Activated CD4-positive, alpha-beta T cell treated with anti-CD3 and anti-CD28 coated beads, Interleukin-2, amount 10 ng/mL, durations not matched to agents 24 days and 14 days (primary cell): ENCODE data around the gene PTPN3. TPM values are rescaled to one million over a fixed set of nuclear protein-coding genes. Genes with fewer than 3 reads are reported as not detected.
A peak's percentile ranks its signal among the peaks of the same experiment; 100 is the strongest.

Source experiments
- DNase-seq: peaks from one replicate; pipeline ENCODE4 v3.0.0; 2022
- H3K27ac Mint-ChIP-seq: one replicate; pipeline ENCODE4 v1.8.0; 2022; ENCODE audit warnings: mild to moderate bottlenecking, mixed read lengths
- H3K27me3 Mint-ChIP-seq: one replicate; pipeline ENCODE4 v1.8.0; 2022; ENCODE audit warnings: mixed read lengths
- H3K36me3 Mint-ChIP-seq: one replicate; pipeline ENCODE4 v1.8.0; 2022; ENCODE audit warnings: low read depth, mild to moderate bottlenecking, mixed read lengths
- H3K4me1 Mint-ChIP-seq: one replicate; pipeline ENCODE4 v1.8.0; 2021; ENCODE audit warnings: mixed read lengths
- H3K4me3 Mint-ChIP-seq: one replicate; pipeline ENCODE4 v1.8.0; 2022; ENCODE audit warnings: mild to moderate bottlenecking, moderate library complexity, mixed read lengths
- H3K9me3 Mint-ChIP-seq: one replicate; pipeline ENCODE4 v1.8.0; 2021; ENCODE audit warnings: mixed read lengths
- intact Hi-C: fragments of 100-400 bp; cut with micrococcal nuclease; formaldehyde crosslinking; loops from one replicate; pipeline ENCODE4 v1.15.1; 2023
- total RNA-seq: library from RNA; stranded (reverse); gene quantifications from 2 replicates; pipeline ENCODE4 v1.2.3, GENCODE V29; 2022

The PTPN3 gene
- total RNA-seq, 1 donor from 2014 or later: 3.6 TPM

- H3K9me3 Mint-ChIP-seq: no peaks in the 10 kb centered on the region
- intact Hi-C loops: loop anchor here (1.0 to 10.0 kb wide), 6 partner anchors 10 to 526 kb away; partner anchors contain the start of gene CTNNAL1
- H3K4me3 Mint-ChIP-seq: peak overlapping the region; percentile 61
- no peaks in the 10 kb centered on the region for H3K36me3 Mint-ChIP-seq
- peak; percentile 68 for DNase-seq
- peak overlapping the region; percentile 90 for H3K27ac Mint-ChIP-seq
- H3K27me3 Mint-ChIP-seq: no peaks in the 10 kb centered on the region
- peaks cover 42% of the 10 kb centered on the region for H3K4me1 Mint-ChIP-seq
These were observed 86.9 kb downstream of the PTPN3 start for GRCh38 chr9:109411069-109411761.

GRCh38 chr9:109409773-109410397, 88.2 kb downstream of the PTPN3 start:
- intact Hi-C loops: loop anchor here (2.0 to 10.0 kb wide), 4 partner anchors 165 to 525 kb away; partner anchors contain the start of gene CTNNAL1
- DNase-seq: no peak
- H3K4me1 Mint-ChIP-seq: peaks cover 31% of the 10 kb centered on the region
- H3K36me3 Mint-ChIP-seq: no peaks in the 10 kb centered on the region
- peak overlapping the region; percentile 70 for H3K27ac Mint-ChIP-seq
- no peaks in the 10 kb centered on the region for H3K27me3 Mint-ChIP-seq
- H3K4me3 Mint-ChIP-seq: peak overlapping the region; percentile 52
- H3K9me3 Mint-ChIP-seq: no peaks in the 10 kb centered on the region

- H3K27ac Mint-ChIP-seq: peak overlapping the region; percentile 29
- no peak for DNase-seq
- no peaks in the 10 kb centered on the region for H3K9me3 Mint-ChIP-seq
- H3K27me3 Mint-ChIP-seq: peaks cover 2% of the 10 kb centered on the region
- H3K4me3 Mint-ChIP-seq: no peak overlapping the region
- H3K36me3 Mint-ChIP-seq: no peaks in the 10 kb centered on the region
- H3K4me1 Mint-ChIP-seq: peaks cover 26% of the 10 kb centered on the region
- intact Hi-C loops: no loop called here
These were observed 89.2 kb downstream of the PTPN3 start for GRCh38 chr9:109408759-109409462.

GRCh38 chr9:109403766-109404320, 94.3 kb downstream of the PTPN3 start:
- Mint-ChIP-seq H3K27ac (no peak overlapping the region), H3K9me3 (no peaks in the 10 kb centered on the region), H3K4me3 (no peak overlapping the region), H3K36me3 (no peaks in the 10 kb centered on the region), H3K4me1 (peaks cover 15% of the 10 kb centered on the region), H3K27me3 (peaks cover 9% of the 10 kb centered on the region)
- DNase-seq: no peak
- intact Hi-C loops: loop anchor here (5.0 kb wide), 2 partner anchors 82 to 118 kb away; partner anchors contain the start of gene EPB41L4B

GRCh38 chr9:109403116-109403515, 95.0 kb downstream of the PTPN3 start:
- Mint-ChIP-seq H3K4me3 (no peak overlapping the region), H3K27ac (no peak overlapping the region), H3K27me3 (peaks cover 9% of the 10 kb centered on the region), H3K9me3 (no peaks in the 10 kb centered on the region), H3K36me3 (no peaks in the 10 kb centered on the region), H3K4me1 (peaks cover 15% of the 10 kb centered on the region)
- DNase-seq: no peak
- intact Hi-C loops: loop anchor here (5.0 kb wide), 2 partner anchors 81 to 119 kb away; partner anchors contain the start of gene EPB41L4B

GRCh38 chr9:109401990-109402318, 96.2 kb downstream of the PTPN3 start:
- Mint-ChIP-seq H3K27me3 (peaks cover 9% of the 10 kb centered on the region), H3K4me1 (peaks cover 15% of the 10 kb centered on the region), H3K36me3 (no peaks in the 10 kb centered on the region), H3K9me3 (no peaks in the 10 kb centered on the region), H3K4me3 (peak overlapping the region; percentile 9), H3K27ac (peak overlapping the region; percentile 82)
- intact Hi-C loops: loop anchor here (1.0 to 5.0 kb wide), 4 partner anchors 9 to 120 kb away; partner anchors contain the start of gene EPB41L4B
- DNase-seq: no peak

GRCh38 chr9:109401169-109401989, 96.7 kb downstream of the PTPN3 start:
- Mint-ChIP-seq H3K4me1 (peaks cover 15% of the 10 kb centered on the region), H3K4me3 (peak overlapping the region; percentile 9), H3K9me3 (no peaks in the 10 kb centered on the region), H3K27me3 (peaks cover 12% of the 10 kb centered on the region), H3K36me3 (no peaks in the 10 kb centered on the region), H3K27ac (peak overlapping the region; percentile 82)
- DNase-seq: peak; percentile 83
- intact Hi-C loops: loop anchor here (1.0 to 5.0 kb wide), 4 partner anchors 10 to 121 kb away; partner anchors contain the start of gene EPB41L4B

- no peak overlapping the region for H3K27ac Mint-ChIP-seq
- H3K27me3 Mint-ChIP-seq: peaks cover 14% of the 10 kb centered on the region
- H3K9me3 Mint-ChIP-seq: no peaks in the 10 kb centered on the region
- DNase-seq: no peak
- intact Hi-C loops: no loop called here
- no peaks in the 10 kb centered on the region for H3K36me3 Mint-ChIP-seq
- H3K4me1 Mint-ChIP-seq: peaks cover 15% of the 10 kb centered on the region
- peak overlapping the region; percentile 28 for H3K4me3 Mint-ChIP-seq
These were observed 98.8 kb downstream of the PTPN3 start for GRCh38 chr9:109399258-109399767.

- no peak for DNase-seq
- no peaks in the 10 kb centered on the region for H3K9me3 Mint-ChIP-seq
- no peaks in the 10 kb centered on the region for H3K4me1 Mint-ChIP-seq
- peaks cover 7% of the 10 kb centered on the region for H3K27me3 Mint-ChIP-seq
- H3K4me3 Mint-ChIP-seq: no peak overlapping the region
- intact Hi-C loops: no loop called here
- H3K27ac Mint-ChIP-seq: no peak overlapping the region
- peaks cover 1% of the 10 kb centered on the region for H3K36me3 Mint-ChIP-seq
These were observed 106.9 kb downstream of the PTPN3 start for GRCh38 chr9:109391176-109391575.

- Mint-ChIP-seq H3K4me1 (no peaks in the 10 kb centered on the region), H3K27ac (no peak overlapping the region), H3K27me3 (peaks cover 8% of the 10 kb centered on the region), H3K36me3 (peaks cover 1% of the 10 kb centered on the region), H3K4me3 (no peak overlapping the region), H3K9me3 (no peaks in the 10 kb centered on the region)
- DNase-seq: no peak
- intact Hi-C loops: no loop called here
These were observed 110.3 kb downstream of the PTPN3 start for GRCh38 chr9:109387856-109388255.

- DNase-seq: no peak
- Mint-ChIP-seq H3K27ac (no peak overlapping the region), H3K4me1 (no peaks in the 10 kb centered on the region), H3K36me3 (peaks cover 1% of the 10 kb centered on the region), H3K4me3 (no peak overlapping the region), H3K27me3 (peaks cover 8% of the 10 kb centered on the region), H3K9me3 (no peaks in the 10 kb centered on the region)
- intact Hi-C loops: no loop called here
These were observed 110.9 kb downstream of the PTPN3 start for GRCh38 chr9:109387206-109387605.

GRCh38 chr9:109385499-109385898, 112.6 kb downstream of the PTPN3 start:
- no peak overlapping the region for H3K4me3 Mint-ChIP-seq
- H3K36me3 Mint-ChIP-seq: peaks cover 1% of the 10 kb centered on the region
- intact Hi-C loops: no loop called here
- no peak overlapping the region for H3K27ac Mint-ChIP-seq
- H3K4me1 Mint-ChIP-seq: no peaks in the 10 kb centered on the region
- H3K9me3 Mint-ChIP-seq: no peaks in the 10 kb centered on the region
- peaks cover 6% of the 10 kb centered on the region for H3K27me3 Mint-ChIP-seq
- no peak for DNase-seq

GRCh38 chr9:109383947-109384346, 114.2 kb downstream of the PTPN3 start:
- Mint-ChIP-seq H3K27me3 (peaks cover 4% of the 10 kb centered on the region), H3K9me3 (no peaks in the 10 kb centered on the region), H3K4me1 (no peaks in the 10 kb centered on the region), H3K4me3 (no peak overlapping the region), H3K36me3 (peaks cover 1% of the 10 kb centered on the region), H3K27ac (no peak overlapping the region)
- intact Hi-C loops: no loop called here
- peak; percentile 46 for DNase-seq
